ENCODE measurements around the gene MCM7. TPM values are rescaled to one million over a fixed set of nuclear protein-coding genes. Genes with fewer than 3 reads are reported as not detected.
A peak's percentile ranks its signal among the peaks of the same experiment; 100 is the strongest.

MCM7 gene
- total and polyA plus RNA-seq, 4 experiments from 2014 or later = 26.9 to 173 (median 97.2) TPM

- peaks cover 20% of the 10 kb centered on the region for H3K36me3 ChIP-seq (ENCODE audit: insufficient read depth, low read length)
- POLR2A ChIA-PET (ENCODE audit: partially characterized antibody) = interaction anchor here (6.2 kb wide), 1 partner anchor 14 kb away, joined by 83 read pairs; the partner anchor contains the start of genes AP4M1 and MCM7
- no peak for DNase-seq
- H3K36me3 Mint-ChIP-seq = peaks cover 15 to 32% of the 10 kb centered on the region in 2 donors
- peaks cover 24% of the 10 kb centered on the region for H3K4me1 ChIP-seq (ENCODE audit: insufficient read depth, low read length)
- peak overlapping the region in 6 of 7 donors; percentile 70 to 90 (median 81) for H3K27ac Mint-ChIP-seq
- H3K4me3 ChIP-seq (ENCODE audit: low read length in 2 of 2) = no peak overlapping the region
- no peaks in the 10 kb centered on the region for H3K27me3 Mint-ChIP-seq
- H3K27me3 ChIP-seq (ENCODE audit: insufficient read depth, low read length) = no peaks in the 10 kb centered on the region
- peaks cover 18 to 44% (median 28%) of the 10 kb centered on the region in 4 donors for H3K4me1 Mint-ChIP-seq
- H3K4me3 Mint-ChIP-seq = peak overlapping the region in 6 of 8 donors; percentile 3 to 71 (median 43)
- peaks cover 0 to 2% (median 0%) of the 10 kb centered on the region in 8 donors for H3K9me3 Mint-ChIP-seq
- H3K27ac ChIP-seq (ENCODE audit: low read depth, low read length) = no peak overlapping the region
- no peaks in the 10 kb centered on the region for H3K9me3 ChIP-seq (ENCODE audit: control insufficient read depth in 1 of 2, low read length in 2 of 2)
- intact Hi-C loops (cut with micrococcal nuclease) = loop anchor here (10.0 kb wide), 1 partner anchor 532 kb away; the partner anchor contains the start of genes FAM200A and ZNF655
- CTCF ChIA-PET (ENCODE audit: partially characterized antibody) = no interaction called here
Observed at GRCh38 chr7:100087055-100087750, 14.0 kb downstream of the MCM7 start.

- intact Hi-C loops (cut with micrococcal nuclease) = loop anchor here (10.0 kb wide), 1 partner anchor 531 kb away; the partner anchor contains the start of genes FAM200A and ZNF655
- H3K36me3 ChIP-seq (ENCODE audit: insufficient read depth, low read length) = peaks cover 3% of the 10 kb centered on the region
- H3K27ac ChIP-seq (ENCODE audit: low read depth, low read length) = no peak overlapping the region
- H3K36me3 Mint-ChIP-seq = peaks cover 0 to 24% of the 10 kb centered on the region in 2 donors
- no peak for DNase-seq
- H3K9me3 ChIP-seq (ENCODE audit: control insufficient read depth in 1 of 2, low read length in 2 of 2) = no peaks in the 10 kb centered on the region
- H3K27ac Mint-ChIP-seq = peak overlapping the region in 2 of 7 donors; percentile 25 to 35
- peak overlapping the region in 1 of 8 donors; percentile 7 for H3K4me3 Mint-ChIP-seq
- CTCF ChIA-PET (ENCODE audit: partially characterized antibody) = interaction anchor here (0.6 to 2.2 kb wide), 4 partner anchors 16 to 614 kb away, joined by 3 to 5 read pairs (median 4); partner anchors contain the start of genes AP4M1 and MCM7
- POLR2A ChIA-PET (ENCODE audit: partially characterized antibody) = interaction anchor here (0.6 to 1.6 kb wide), 2 partner anchors 15 to 35 kb away, joined by 3 to 5 read pairs; partner anchors contain the start of gene CNPY4
- H3K4me1 Mint-ChIP-seq = peaks cover 24 to 54% (median 39%) of the 10 kb centered on the region in 4 donors
- H3K4me3 ChIP-seq (ENCODE audit: low read length in 2 of 2) = no peak overlapping the region
- no peaks in the 10 kb centered on the region for H3K27me3 Mint-ChIP-seq
- H3K4me1 ChIP-seq (ENCODE audit: insufficient read depth, low read length) = peaks cover 34% of the 10 kb centered on the region
- no peaks in the 10 kb centered on the region for H3K27me3 ChIP-seq (ENCODE audit: insufficient read depth, low read length)
- peaks cover 0 to 2% (median 0%) of the 10 kb centered on the region in 8 donors for H3K9me3 Mint-ChIP-seq
Observed at GRCh38 chr7:100085515-100085914, 15.7 kb downstream of the MCM7 start.

- POLR2A ChIA-PET (ENCODE audit: partially characterized antibody) = interaction anchor here (0.5 to 2.5 kb wide), 13 partner anchors 12 to 559 kb away, joined by 3 to 26 read pairs (median 6); partner anchors contain the start of genes AP4M1, MBLAC1, MCM7 and TRIM4
- no peak overlapping the region for H3K27ac ChIP-seq (ENCODE audit: low read depth, low read length)
Observed at GRCh38 chr7:100082978-100083377, 18.2 kb downstream of the MCM7 start.

GRCh38 chr7:100081535-100082102 lies 19.6 kb downstream of the MCM7 start, which contains the start of gene ZNF3:
Gene ZNF3, minus strand, starts transcription at chr7:100081723. Its CDS starts 4,366 bp downstream, at chr7:100077357.
- no peaks in the 10 kb centered on the region for H3K27me3 Mint-ChIP-seq
- ChIA-PET CTCF (ENCODE audit: partially characterized antibody) (interaction anchor here (0.7 to 1.5 kb wide), 17 partner anchors 9 to 578 kb away, joined by 3 to 15 read pairs (median 4); partner anchors contain the start of genes AP4M1, LAMTOR4, MBLAC1 and MCM7), POLR2A (ENCODE audit: partially characterized antibody) (interaction anchor here (0.7 to 2.5 kb wide), 9 partner anchors 13 to 263 kb away, joined by 3 to 26 read pairs (median 7); partner anchors contain the start of genes AP4M1, MBLAC1, MCM7 and TRIM4)
- H3K36me3 Mint-ChIP-seq = peaks cover 15 to 26% of the 10 kb centered on the region in 2 donors
- H3K9me3 Mint-ChIP-seq = no peaks in the 10 kb centered on the region
- Histone ChIP-seq H3K27ac (ENCODE audit: low read depth, low read length) (peak within 1 kb of the TSS; percentile 74), H3K4me3 (ENCODE audit: low read length in 2 of 2) (peak within 1 kb of the TSS; percentile 87 to 88), H3K9me3 (ENCODE audit: control insufficient read depth in 1 of 2, low read length in 2 of 2) (no peaks in the 10 kb centered on the region), H3K27me3 (ENCODE audit: insufficient read depth, low read length) (no peaks in the 10 kb centered on the region), H3K36me3 (ENCODE audit: insufficient read depth, low read length) (peaks cover 9% of the 10 kb centered on the region), H3K4me1 (ENCODE audit: insufficient read depth, low read length) (peaks cover 25% of the 10 kb centered on the region)
- peak within 1 kb of the TSS; percentile 90 to 99 (median 95) for H3K27ac Mint-ChIP-seq
- peak; percentile 98 to 99 (median 98) for DNase-seq
- peaks cover 23 to 48% (median 36%) of the 10 kb centered on the region in 4 donors for H3K4me1 Mint-ChIP-seq
- intact Hi-C loops (cut with micrococcal nuclease) = loop anchor here (1.0 to 10.0 kb wide), 11 partner anchors 19 to 527 kb away; partner anchors contain the start of genes AZGP1, CNPY4, FAM200A and MEPCE
- peak within 1 kb of the TSS; percentile 85 to 97 (median 94) for H3K4me3 Mint-ChIP-seq

More at GRCh38 chr7:100082978-100083377, 18.2 kb downstream of the MCM7 start:
- intact Hi-C loops (cut with micrococcal nuclease) = loop anchor here (2.0 to 10.0 kb wide), 4 partner anchors 106 to 528 kb away; partner anchors contain the start of genes AZGP1, FAM200A, MEPCE and ZCWPW1
- H3K4me1 Mint-ChIP-seq = peaks cover 23 to 52% (median 38%) of the 10 kb centered on the region in 4 donors
- Histone ChIP-seq H3K4me3 (ENCODE audit: low read length in 2 of 2) (peak overlapping the region in 1 of 2 donors; percentile 88), H3K36me3 (ENCODE audit: insufficient read depth, low read length) (peaks cover 3% of the 10 kb centered on the region), H3K4me1 (ENCODE audit: insufficient read depth, low read length) (peaks cover 28% of the 10 kb centered on the region), H3K9me3 (ENCODE audit: control insufficient read depth in 1 of 2, low read length in 2 of 2) (no peaks in the 10 kb centered on the region), H3K27me3 (ENCODE audit: insufficient read depth, low read length) (no peaks in the 10 kb centered on the region)
- no peak for DNase-seq
- H3K4me3 Mint-ChIP-seq = peak overlapping the region in 7 of 8 donors; percentile 80 to 97 (median 87)
- peak overlapping the region; percentile 84 to 99 (median 91) for H3K27ac Mint-ChIP-seq
- no peaks in the 10 kb centered on the region for H3K27me3 Mint-ChIP-seq
- CTCF ChIA-PET (ENCODE audit: partially characterized antibody) = interaction anchor here (0.7 to 1.5 kb wide), 19 partner anchors 7 to 271 kb away, joined by 3 to 15 read pairs (median 4); partner anchors contain the start of genes AP4M1, LAMTOR4, MBLAC1 and MCM7
- H3K9me3 Mint-ChIP-seq = no peaks in the 10 kb centered on the region
- peaks cover 10 to 19% of the 10 kb centered on the region in 2 donors for H3K36me3 Mint-ChIP-seq

GRCh38 chr7:100080907-100081534 lies 20.2 kb downstream of the MCM7 start:
- Mint-ChIP-seq H3K36me3 (peaks cover 21 to 32% of the 10 kb centered on the region in 2 donors), H3K27me3 (no peaks in the 10 kb centered on the region), H3K4me1 (peaks cover 23 to 48% (median 36%) of the 10 kb centered on the region in 4 donors), H3K9me3 (no peaks in the 10 kb centered on the region), H3K4me3 (peak overlapping the region; percentile 85 to 97 (median 94)), H3K27ac (peak overlapping the region; percentile 76 to 98 (median 88))
- intact Hi-C loops (cut with micrococcal nuclease) = loop anchor here (1.0 to 10.0 kb wide), 10 partner anchors 19 to 526 kb away; partner anchors contain the start of genes AZGP1, CNPY4, FAM200A and MEPCE
- no peaks in the 10 kb centered on the region for H3K9me3 ChIP-seq (ENCODE audit: control insufficient read depth in 1 of 2, low read length in 2 of 2)
- POLR2A ChIA-PET (ENCODE audit: partially characterized antibody) = interaction anchor here (0.6 to 2.5 kb wide), 5 partner anchors 9 to 162 kb away, joined by 3 to 26 read pairs (median 3); partner anchors contain the start of genes AP4M1, MCM7, TRIM4 and ZKSCAN1
- H3K4me3 ChIP-seq (ENCODE audit: low read length in 2 of 2) = peak overlapping the region; percentile 87 to 88
- CTCF ChIA-PET (ENCODE audit: partially characterized antibody) = no interaction called here
- no peaks in the 10 kb centered on the region for H3K27me3 ChIP-seq (ENCODE audit: insufficient read depth, low read length)
- H3K36me3 ChIP-seq (ENCODE audit: insufficient read depth, low read length) = peaks cover 15% of the 10 kb centered on the region
- H3K4me1 ChIP-seq (ENCODE audit: insufficient read depth, low read length) = peaks cover 25% of the 10 kb centered on the region
- peak overlapping the region; percentile 74 for H3K27ac ChIP-seq (ENCODE audit: low read depth, low read length)
- no peak for DNase-seq

GRCh38 chr7:100079024-100079560 lies 22.1 kb downstream of the MCM7 start:
- Histone ChIP-seq H3K27ac (ENCODE audit: low read depth, low read length) (no peak overlapping the region), H3K4me1 (ENCODE audit: insufficient read depth, low read length) (peaks cover 25% of the 10 kb centered on the region), H3K9me3 (ENCODE audit: control insufficient read depth in 1 of 2, low read length in 2 of 2) (no peaks in the 10 kb centered on the region), H3K4me3 (ENCODE audit: low read length in 2 of 2) (no peak overlapping the region), H3K36me3 (ENCODE audit: insufficient read depth, low read length) (peaks cover 33% of the 10 kb centered on the region), H3K27me3 (ENCODE audit: insufficient read depth, low read length) (no peaks in the 10 kb centered on the region)
- no peak for DNase-seq
- peak overlapping the region in 6 of 8 donors; percentile 30 to 71 (median 51) for H3K4me3 Mint-ChIP-seq
- H3K36me3 Mint-ChIP-seq = peaks cover 40 to 49% of the 10 kb centered on the region in 2 donors
- CTCF ChIA-PET (ENCODE audit: partially characterized antibody) = no interaction called here
- H3K9me3 Mint-ChIP-seq = peaks cover 0 to 1% (median 0%) of the 10 kb centered on the region in 8 donors
- POLR2A ChIA-PET (ENCODE audit: partially characterized antibody) = no interaction called here
- H3K4me1 Mint-ChIP-seq = peaks cover 23 to 48% (median 36%) of the 10 kb centered on the region in 4 donors
- H3K27ac Mint-ChIP-seq = peak overlapping the region in 5 of 7 donors; percentile 2 to 83 (median 30)
- intact Hi-C loops (cut with micrococcal nuclease) = no loop called here
- no peaks in the 10 kb centered on the region for H3K27me3 Mint-ChIP-seq
